NT2/D1 (cell line): ENCODE results near the gene OR1A2.

ENCODE experiments used
- SUZ12 ChIP-seq: IDR thresholded peaks from 2 replicates; pipeline ENCODE4 v1.6.1; 2011; ENCODE audit not compliant: insufficient read length, insufficient read depth; ENCODE audit errors: extremely low read depth
- YY1 ChIP-seq: IDR thresholded peaks from 2 replicates; pipeline ENCODE4 v1.6.1; 2011; ENCODE audit not compliant: insufficient read length, insufficient read depth
- ZNF274 ChIP-seq: IDR thresholded peaks from 2 replicates; pipeline ENCODE4 v1.6.1; 2011; ENCODE audit warnings: mild to moderate bottlenecking, low read depth, low read length

- TF ChIP-seq SUZ12: no peak
- TF ChIP-seq ZNF274: no peak
- no peak for TF ChIP-seq YY1
Measured at GRCh38 chr17:3167574-3167973, 29.7 kb upstream of the OR1A2 start.
